Activated T-helper 1 cell treated with Interleukin-2 at 50 U/mL for 16 hours (primary cell): ENCODE results near the gene HYAL4.
"Not testable (repeated sequence)": the region's sequence is repeated elsewhere in the genome, so short reads cannot be mapped to it uniquely, and the experiment has no call there.

Source experiments
- DNase-seq: peaks from one replicate; pipeline ENCODE4 v3.0.0-alpha.2; 2020; ENCODE audit warnings: low read depth

The HYAL4 gene

GRCh38 chr7:123844712-123845219 lies at the start of gene HYAL4:
HYAL4 (plus strand) TSS chr7:123845169; CDS start chr7:123868274, 23,105 bp downstream.
- DNase-seq: no peak

GRCh38 chr7:123795917-123796316 lies 49.1 kb upstream of the HYAL4 start:
- DNase-seq: no peak

GRCh38 chr7:123796568-123796967 lies 48.4 kb upstream of the HYAL4 start:
- no peak for DNase-seq

GRCh38 chr7:123797673-123798531 lies 47.1 kb upstream of the HYAL4 start:
- no peak for DNase-seq

- no peak for DNase-seq
Observed at GRCh38 chr7:123798532-123799188, 46.3 kb upstream of the HYAL4 start.

- no peak for DNase-seq
Observed at GRCh38 chr7:123802249-123802648, 42.7 kb upstream of the HYAL4 start.

- no peak for DNase-seq
Observed at GRCh38 chr7:123805287-123805686, 39.7 kb upstream of the HYAL4 start.

GRCh38 chr7:123809471-123809870 lies 35.5 kb upstream of the HYAL4 start:
- DNase-seq: no peak

- no peak for DNase-seq
Observed at GRCh38 chr7:123811056-123811455, 33.9 kb upstream of the HYAL4 start.

- DNase-seq: no peak
Observed at GRCh38 chr7:123816916-123817315, 28.1 kb upstream of the HYAL4 start.

- DNase-seq: no peak
Observed at GRCh38 chr7:123819001-123819400, 26.0 kb upstream of the HYAL4 start.

- not testable (repeated sequence) for DNase-seq
Observed at GRCh38 chr7:123819795-123820194, 25.2 kb upstream of the HYAL4 start.

- no peak for DNase-seq
Observed at GRCh38 chr7:123820864-123821263, 24.1 kb upstream of the HYAL4 start.

GRCh38 chr7:123821320-123821719 lies 23.6 kb upstream of the HYAL4 start:
- DNase-seq: no peak

GRCh38 chr7:123823898-123824753 lies 20.8 kb upstream of the HYAL4 start:
- no peak for DNase-seq

GRCh38 chr7:123824754-123825067 lies 20.3 kb upstream of the HYAL4 start:
- no peak for DNase-seq

- no peak for DNase-seq
Observed at GRCh38 chr7:123828805-123829204, 16.2 kb upstream of the HYAL4 start.

- no peak for DNase-seq
Observed at GRCh38 chr7:123836656-123837055, 8.3 kb upstream of the HYAL4 start.

- DNase-seq: not testable (repeated sequence)
Observed at GRCh38 chr7:123839106-123839505, 5.9 kb upstream of the HYAL4 start.

GRCh38 chr7:123844142-123844541 lies 827 bp upstream of the HYAL4 start:
- DNase-seq: not testable (repeated sequence)

GRCh38 chr7:123845823-123846216 lies 851 bp downstream of the HYAL4 start:
- no peak for DNase-seq

GRCh38 chr7:123846217-123846891 lies 1.4 kb downstream of the HYAL4 start:
- DNase-seq: no peak
